Measurements from ENCODE around the gene ZFAND2A.

The ZFAND2A gene

GRCh38 chr7:1106063-1106792 lies 53.8 kb downstream of the ZFAND2A start:
- DNase-seq (ENCODE audit: low spot score): no peak

DNA sequence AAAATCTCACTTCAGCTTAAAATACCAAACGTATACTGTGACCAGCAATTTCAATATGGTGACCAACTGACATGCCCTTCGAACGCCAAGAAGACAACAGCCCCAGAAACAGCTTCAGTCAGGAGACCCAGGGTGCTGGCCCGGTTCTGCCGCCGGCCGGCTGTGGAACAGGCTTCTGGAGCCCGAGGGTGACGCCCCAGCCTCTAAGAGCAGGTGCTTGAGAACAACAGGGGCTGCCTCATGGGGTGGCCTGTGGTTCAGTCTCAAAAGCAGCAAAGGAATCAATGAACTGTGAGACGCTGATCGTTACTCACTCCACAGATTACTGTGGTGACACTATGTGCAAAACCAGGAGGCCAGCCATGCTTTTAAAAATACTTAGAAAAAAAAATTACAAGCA lies 54.8 kb downstream of the ZFAND2A start:
- no peak for DNase-seq (ENCODE audit: low spot score)

DNA sequence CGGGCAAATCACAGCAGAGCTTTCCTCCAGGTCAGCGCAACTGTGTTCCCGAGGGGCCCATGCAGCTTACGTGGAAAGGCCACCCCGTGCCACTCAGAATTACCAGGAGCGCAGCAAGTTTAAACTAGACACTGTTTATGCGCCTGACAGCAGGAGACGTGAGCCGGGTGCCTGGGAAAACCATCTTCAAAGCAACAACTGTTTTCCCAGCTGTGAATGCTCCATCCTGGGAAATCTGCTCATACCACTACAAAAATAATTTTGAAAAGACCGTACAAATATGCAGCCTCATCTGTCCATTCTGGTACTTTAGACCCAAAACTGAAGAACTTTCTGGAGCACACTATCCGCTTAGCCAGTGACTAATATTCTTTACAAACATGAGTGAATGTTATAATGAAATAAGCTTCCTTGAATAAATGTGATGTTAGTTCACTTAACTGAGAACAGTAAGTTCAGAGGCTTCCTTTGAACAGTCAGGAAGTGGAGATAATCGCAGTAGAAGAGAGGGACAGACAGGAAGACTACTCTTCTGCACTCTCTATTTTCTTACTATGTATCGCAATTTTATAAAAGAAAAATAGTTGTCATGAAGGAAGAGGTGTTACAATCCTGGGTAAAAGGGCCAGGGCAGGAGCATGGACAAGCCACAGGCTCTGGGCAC lies 55.3 kb downstream of the ZFAND2A start:
- no peak for DNase-seq (ENCODE audit: low spot score)

DNA sequence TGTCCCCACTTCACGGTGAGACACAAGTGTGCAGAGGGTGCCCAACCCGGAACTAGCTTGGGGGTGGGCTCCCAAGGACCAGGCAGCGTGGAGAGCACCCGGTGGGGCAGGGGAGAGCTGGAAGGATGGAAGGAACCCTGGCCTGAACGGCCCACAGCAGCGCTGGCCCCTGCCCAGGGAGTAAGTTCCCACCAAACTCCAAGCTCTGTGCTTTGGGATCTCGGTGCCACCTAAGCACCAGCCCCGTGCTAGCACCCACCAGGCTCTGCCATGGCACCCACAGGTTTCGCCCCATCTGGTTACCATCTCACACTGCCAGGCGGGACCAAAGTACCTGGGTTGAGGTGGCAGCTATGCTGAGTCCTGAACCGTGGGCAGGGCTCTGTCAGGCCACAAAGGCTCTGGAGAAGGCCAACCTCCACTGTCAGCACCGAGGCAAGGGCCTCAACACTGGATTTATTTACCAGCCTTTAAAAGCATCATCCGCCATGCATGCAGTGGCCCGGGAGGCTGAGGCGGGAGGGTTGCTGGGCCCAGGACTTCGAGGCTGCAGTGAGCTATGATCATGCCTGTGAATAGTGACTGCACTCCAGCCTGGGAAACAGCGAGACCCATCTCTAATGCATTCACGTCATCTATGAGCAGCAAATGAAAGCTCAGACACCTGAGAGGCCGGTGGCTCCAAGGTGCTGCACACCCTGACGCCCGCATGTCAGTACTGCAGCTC lies 56.0 kb downstream of the ZFAND2A start:
- no peak for DNase-seq (ENCODE audit: low spot score)

DNA sequence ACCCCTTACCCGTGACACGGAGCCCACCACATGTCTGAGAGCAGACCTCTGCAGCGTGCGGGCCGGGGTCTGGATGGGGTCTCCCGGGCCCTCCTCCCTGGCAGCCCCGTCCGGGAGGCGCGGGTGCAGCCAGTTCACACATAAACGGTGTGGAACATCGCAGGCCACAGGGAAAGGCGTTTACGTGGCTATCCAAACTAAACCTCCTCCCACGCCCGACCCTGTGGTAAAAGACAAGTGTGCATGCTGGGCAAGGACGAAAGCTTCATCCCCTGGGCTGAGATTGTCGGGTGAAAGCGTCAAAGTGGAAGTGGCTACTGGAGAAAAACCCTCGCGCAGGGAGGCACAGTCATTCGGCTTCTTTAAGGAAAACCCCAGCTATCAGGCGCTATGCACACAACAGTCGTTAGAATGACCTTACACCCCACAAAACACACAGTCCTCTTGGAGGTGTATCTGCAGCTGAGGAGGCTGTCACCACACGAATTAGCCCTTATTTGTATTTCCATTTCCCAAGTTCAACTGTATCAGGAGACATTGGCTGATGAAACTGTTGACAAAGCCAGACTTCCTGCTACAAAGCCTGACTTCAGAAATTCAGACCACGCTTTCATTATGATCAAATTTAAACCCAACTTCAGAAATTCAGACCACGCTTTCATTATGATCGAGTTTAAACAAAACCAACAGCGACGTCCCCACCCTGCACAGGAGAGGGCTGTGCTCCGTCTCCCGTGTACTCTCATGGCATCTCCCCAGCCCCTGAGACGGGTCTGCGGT lies 56.8 kb downstream of the ZFAND2A start:
- no peak for DNase-seq (ENCODE audit: low spot score)

Data from CD4-positive, alpha-beta T cell treated with Interleukin-6 at 100 ng/mL for 8 hours (primary cell).